ENCODE measurements around the gene AQP1. TPM values are rescaled to one million over a fixed set of nuclear protein-coding genes. Genes with fewer than 3 reads are reported as not detected.

Gene AQP1
- total and polyA plus RNA-seq, 2 of the 8 experiments (the other 6 are each of a cell fraction or from before 2014, with no cell fraction given) = 0.18 to 0.19 TPM

- Histone ChIP-seq H3K9me3 (ENCODE audit: insufficient read depth in 2 of 2, low read depth in 1 of 2, low read length in 1 of 2) (no peaks in the 10 kb centered on the region), H3K23ac (ENCODE audit: insufficient read length) (no peak overlapping the region), H3K18ac (ENCODE audit: extremely low read depth, low read length) (no peak overlapping the region), H3K9ac (replicated peaks in 1 of 4; ENCODE audit: extremely low read depth in 1 of 4, low read depth in 3 of 4, low read length in 3 of 4) (no peak overlapping the region), H3K79me2 (ENCODE audit: control insufficient read depth in 1 of 2, insufficient read depth in 2 of 2, low read length in 2 of 2) (no peaks in the 10 kb centered on the region), H2AK5ac (ENCODE audit: low read depth, low read length) (no peak overlapping the region), H4K20me1 (replicated peaks in 1 of 2; ENCODE audit: control insufficient read depth in 1 of 2, insufficient read depth in 2 of 2, low read length in 2 of 2) (no peaks in the 10 kb centered on the region), H3K56ac (replicated peaks; ENCODE audit: insufficient read length, low read depth, low read length) (no peak overlapping the region), H2BK20ac (ENCODE audit: low read length) (no peak overlapping the region), H3K27ac (ENCODE audit: low read depth, low read length) (no peak overlapping the region), H3K36me3 (ENCODE audit: control insufficient read depth in 2 of 4, insufficient read depth in 4 of 4, low read length in 3 of 4) (no peaks in the 10 kb centered on the region), H4K8ac (ENCODE audit: extremely low read depth, insufficient read depth, low read length) (no peak overlapping the region), H3K4me3 (ENCODE audit: extremely low read depth in 1 of 4, insufficient read depth in 2 of 4, low read depth in 3 of 4, low read length in 4 of 4) (no peak overlapping the region), H3K4me1 (replicated peaks in 1 of 4; ENCODE audit: control insufficient read depth in 3 of 4, insufficient read depth in 4 of 4, low read length in 3 of 4) (no peaks in the 10 kb centered on the region), H3K27me3 (replicated peaks in 1 of 4; ENCODE audit: control insufficient read depth in 3 of 4, extremely low read depth in 1 of 4, insufficient read depth in 3 of 4, low read length in 3 of 4) (no peaks in the 10 kb centered on the region; a peak in 1 of 7 replicates), H2BK120ac (replicated peaks; ENCODE audit: low read depth, low read length) (no peak overlapping the region), H3K4me2 (ENCODE audit: insufficient read depth in 1 of 2, low read depth in 2 of 2, low read length in 2 of 2) (no peak overlapping the region), H4K5ac (ENCODE audit: insufficient read length, low read depth, low read length) (no peak overlapping the region), H3K23me2 (ENCODE audit: low read depth, low read length) (no peaks in the 10 kb centered on the region), H3K14ac (ENCODE audit: insufficient read length) (no peak overlapping the region), H2BK15ac (ENCODE audit: low read length) (no peak overlapping the region), H2BK5ac (ENCODE audit: low read depth, low read length) (no peak overlapping the region), H4K91ac (replicated peaks; ENCODE audit: insufficient read length, low read length) (no peak overlapping the region), H2AFZ (ENCODE audit: low read length) (no peak overlapping the region), H3K79me1 (ENCODE audit: low read depth, low read length) (no peaks in the 10 kb centered on the region), H3K4ac (replicated peaks; ENCODE audit: insufficient read length, low read depth, low read length) (no peak overlapping the region), H2BK12ac (ENCODE audit: low read depth, low read length) (no peak overlapping the region)
- DNase-seq (ENCODE audit: low read depth in 1 of 2, low spot score in 2 of 2) (no peak), FAIRE-seq (no peak)
- 100% methylated on average over 2 of the region's 2 CpGs; no CpG with 5 or more reads in 1 of the 2 experiments for WGBS, 2 experiments (ENCODE audit: extremely low coverage in 1 of 2, insufficient coverage in 1 of 2, insufficient read length in 1 of 2, insufficient replicate concordance in 2 of 2, low coverage in 1 of 2, low lambda C conversion rate in 2 of 2, missing lambda C conversion rate in 1 of 2)
- ChIA-PET POLR2A (ENCODE audit: partially characterized antibody) (no interaction called here), CTCF (ENCODE audit: partially characterized antibody) (interaction anchor here (0.7 to 26.1 kb wide), 9 partner anchors 10 to 106 kb away, joined by 3 to 309 read pairs (median 4); partner anchors contain the start of gene AQP1)
- TF ChIP-seq SIRT6 (IDR thresholded peaks at IDR 0.05; ENCODE audit: low read length) (no peak), BRCA1 (IDR thresholded peaks at IDR 0.05; ENCODE audit: low read depth, low read length) (no peak), TEAD4 (IDR thresholded peaks at IDR 0.05; ENCODE audit: low read depth, low read length) (no peak), NANOG (IDR thresholded peaks at IDR 0.05; ENCODE audit: insufficient read depth, low read depth, low read length, poor library complexity, severe bottlenecking) (no peak), GABPA (IDR thresholded peaks at IDR 0.05; ENCODE audit: borderline replicate concordance, insufficient read depth, low read length) (no peak), SAP30 (IDR thresholded peaks at IDR 0.05; ENCODE audit: insufficient read depth, insufficient replicate concordance, low read length) (no peak), CTCF (IDR thresholded peaks at IDR 0.05; ENCODE audit: control extremely low read depth in 1 of 3, insufficient read depth in 1 of 3, low read depth in 1 of 3, low read length in 3 of 3) (no peak), SP1 (IDR thresholded peaks at IDR 0.05; ENCODE audit: low read depth, low read length) (no peak), CHD2 (IDR thresholded peaks at IDR 0.05; ENCODE audit: low read length) (no peak), CBX5 (IDR thresholded peaks at IDR 0.05; ENCODE audit: low read depth, low read length) (no peak), ASH2L (IDR thresholded peaks at IDR 0.05; ENCODE audit: low read length) (no peak)
Measured at GRCh38 chr7:30968294-30968693, 56.6 kb downstream of the AQP1 start.
